SK-N-SH treated with all-trans-retinoic acid at 6 μM for 48 hours (cell line): ENCODE results near the gene FCSK.

ENCODE experiments used
- CREB5 ChIP-seq: fragments of 250-450 bp; sonication (Bioruptor Pico); IDR thresholded peaks from 2 replicates; pipeline ENCODE4 v1.5.1; 2020; ENCODE audit warnings: low read depth, mild to moderate bottlenecking, moderate library complexity
- PATZ1 ChIP-seq: fragments of 250-450 bp; sonication (Bioruptor Pico); IDR thresholded peaks from 2 replicates; pipeline ENCODE4 v1.8.0; 2020; ENCODE audit warnings: mild to moderate bottlenecking, moderate library complexity, borderline replicate concordance
- PPARA ChIP-seq: fragments of 250-450 bp; sonication (Bioruptor Pico); IDR thresholded peaks from 2 replicates; pipeline ENCODE4 v1.5.0; 2020; ENCODE audit warnings: mild to moderate bottlenecking, borderline replicate concordance
- RARB ChIP-seq: fragments of 250-450 bp; sonication (Bioruptor Pico); IDR thresholded peaks from 2 replicates; pipeline ENCODE4 v1.8.0; 2021; ENCODE audit warnings: mild to moderate bottlenecking, moderate library complexity
- SNAI2 ChIP-seq: fragments of 250-450 bp; sonication (Bioruptor Pico); IDR thresholded peaks from 2 replicates; pipeline ENCODE4 v1.5.0; 2020; ENCODE audit warnings: mild to moderate bottlenecking, moderate library complexity
- TCF4 ChIP-seq: fragments of 250-450 bp; sonication (Bioruptor Pico); IDR thresholded peaks from 2 replicates; pipeline ENCODE4 v1.8.0; 2021; ENCODE audit warnings: mild to moderate bottlenecking, moderate library complexity, borderline replicate concordance
- TOX ChIP-seq: fragments of 250-450 bp; sonication (Bioruptor Pico); IDR thresholded peaks from 2 replicates; pipeline ENCODE4 v1.8.0; 2021; ENCODE audit warnings: mild to moderate bottlenecking, moderate library complexity, borderline replicate concordance
- ZNF70 ChIP-seq: fragments of 450-650 bp; formaldehyde crosslinking; IDR thresholded peaks from 2 replicates; pipeline ENCODE4 v1.5.0; 2020; ENCODE audit warnings: mild to moderate bottlenecking, moderate library complexity
- ZNF8 ChIP-seq: fragments of 450-650 bp; formaldehyde crosslinking; IDR thresholded peaks from 2 replicates; pipeline ENCODE4 v1.5.0; 2020; ENCODE audit warnings: mild to moderate bottlenecking, moderate library complexity

- TF ChIP-seq CREB5 (CRISPR knock-in tag), result no peak
- no peak for TF ChIP-seq TCF4 (CRISPR knock-in tag)
- TF ChIP-seq PPARA (CRISPR knock-in tag), result no peak
- no peak for TF ChIP-seq RARB (CRISPR knock-in tag)
- no peak for TF ChIP-seq ZNF8 (CRISPR knock-in tag)
- TF ChIP-seq ZNF70 (CRISPR knock-in tag), result no peak
- TF ChIP-seq PATZ1, result no peak
- TF ChIP-seq TOX (CRISPR knock-in tag), result no peak
- TF ChIP-seq SNAI2 (CRISPR knock-in tag), result no peak
These were observed 66.4 kb downstream of the FCSK start for GRCh38 chr16:70520612-70521297.
